ENCODE data around the gene PAK1.
"Not testable (repeated sequence)": the region's sequence is repeated elsewhere in the genome, so short reads cannot be mapped to it uniquely, and the experiment has no call there.

Gene PAK1

GRCh38 chr11:77473801-77474683 is at the start of gene PAK1:
Gene PAK1 (minus strand): TSS chr11:77474094. CDS start chr11:77392520, 81,574 bp downstream.
- peak; percentile 95 for DNase-seq (ENCODE audit: low spot score)

- DNase-seq (ENCODE audit: low spot score) = no peak
Observed at GRCh38 chr11:77522215-77522614, 48.3 kb upstream of the PAK1 start.

- no peak for DNase-seq (ENCODE audit: low spot score)
Observed at GRCh38 chr11:77519847-77520246, 46.0 kb upstream of the PAK1 start.

- no peak for DNase-seq (ENCODE audit: low spot score)
Observed at GRCh38 chr11:77518471-77518870, 44.6 kb upstream of the PAK1 start.

GRCh38 chr11:77517753-77518152 is 43.9 kb upstream of the PAK1 start:
- no peak for DNase-seq (ENCODE audit: low spot score)

- DNase-seq (ENCODE audit: low spot score) = no peak
Observed at GRCh38 chr11:77517226-77517625, 43.3 kb upstream of the PAK1 start.

GRCh38 chr11:77515483-77515882 is 41.6 kb upstream of the PAK1 start:
- DNase-seq (ENCODE audit: low spot score) = no peak

GRCh38 chr11:77515063-77515462 is 41.2 kb upstream of the PAK1 start:
- no peak for DNase-seq (ENCODE audit: low spot score)

- no peak for DNase-seq (ENCODE audit: low spot score)
Observed at GRCh38 chr11:77512092-77512491, 38.2 kb upstream of the PAK1 start.

- no peak for DNase-seq (ENCODE audit: low spot score)
Observed at GRCh38 chr11:77510851-77511250, 37.0 kb upstream of the PAK1 start.

- no peak for DNase-seq (ENCODE audit: low spot score)
Observed at GRCh38 chr11:77510095-77510494, 36.2 kb upstream of the PAK1 start.

- DNase-seq (ENCODE audit: low spot score) = no peak
Observed at GRCh38 chr11:77508019-77508418, 34.1 kb upstream of the PAK1 start.

- DNase-seq (ENCODE audit: low spot score) = no peak
Observed at GRCh38 chr11:77506857-77507256, 33.0 kb upstream of the PAK1 start.

GRCh38 chr11:77505956-77506355 is 32.1 kb upstream of the PAK1 start:
- DNase-seq (ENCODE audit: low spot score) = no peak

- no peak for DNase-seq (ENCODE audit: low spot score)
Observed at GRCh38 chr11:77503006-77503405, 29.1 kb upstream of the PAK1 start.

GRCh38 chr11:77502346-77502905 is 28.5 kb upstream of the PAK1 start:
- no peak for DNase-seq (ENCODE audit: low spot score)

- no peak for DNase-seq (ENCODE audit: low spot score)
Observed at GRCh38 chr11:77501758-77502157, 27.9 kb upstream of the PAK1 start.

GRCh38 chr11:77497368-77497767 is 23.5 kb upstream of the PAK1 start:
- no peak for DNase-seq (ENCODE audit: low spot score)

- no peak for DNase-seq (ENCODE audit: low spot score)
Observed at GRCh38 chr11:77495526-77495925, 21.6 kb upstream of the PAK1 start.

GRCh38 chr11:77490035-77490434 is 16.1 kb upstream of the PAK1 start:
- not testable (repeated sequence) for DNase-seq (ENCODE audit: low spot score)

GRCh38 chr11:77487790-77488189 is 13.9 kb upstream of the PAK1 start:
- DNase-seq (ENCODE audit: low spot score) = no peak

GRCh38 chr11:77479746-77480352 is 6.0 kb upstream of the PAK1 start:
- DNase-seq (ENCODE audit: low spot score) = no peak

GRCh38 chr11:77475206-77475605 is 1.3 kb upstream of the PAK1 start:
- DNase-seq (ENCODE audit: low spot score) = no peak
